HG03025 (cell line): ENCODE measurements around the gene ASB1.

Experiments used
- ATAC-seq: cut with Tn5 transposase; IDR thresholded peaks from one replicate; pipeline ENCODE4 v1.9.1; 2021; ENCODE audit warnings: mild to moderate bottlenecking, moderate library complexity; ENCODE audit not compliant: unreplicated experiment, low FRiP score

The ASB1 gene

DNA sequence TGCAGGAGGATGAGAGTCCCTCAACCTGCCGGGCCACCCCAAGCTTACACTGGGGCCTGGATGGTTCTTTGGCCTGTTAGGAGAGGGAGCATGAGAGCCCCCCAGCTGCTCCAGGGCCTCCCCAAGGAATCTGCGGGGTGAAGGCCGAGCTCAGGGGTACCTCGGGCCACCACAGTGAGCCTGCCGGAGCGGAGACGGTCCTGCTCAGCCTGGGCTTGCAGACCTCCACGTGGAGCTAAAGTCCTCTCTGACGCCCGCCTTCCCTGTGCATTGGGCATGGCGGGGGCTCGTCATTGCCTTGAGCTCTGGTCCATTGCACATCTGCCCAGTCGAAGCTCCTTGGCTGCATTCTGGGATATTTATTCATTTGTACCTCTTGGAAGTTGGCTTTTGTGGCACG, 62.7 kb downstream of the ASB1 start:
- no peak for ATAC-seq

DNA sequence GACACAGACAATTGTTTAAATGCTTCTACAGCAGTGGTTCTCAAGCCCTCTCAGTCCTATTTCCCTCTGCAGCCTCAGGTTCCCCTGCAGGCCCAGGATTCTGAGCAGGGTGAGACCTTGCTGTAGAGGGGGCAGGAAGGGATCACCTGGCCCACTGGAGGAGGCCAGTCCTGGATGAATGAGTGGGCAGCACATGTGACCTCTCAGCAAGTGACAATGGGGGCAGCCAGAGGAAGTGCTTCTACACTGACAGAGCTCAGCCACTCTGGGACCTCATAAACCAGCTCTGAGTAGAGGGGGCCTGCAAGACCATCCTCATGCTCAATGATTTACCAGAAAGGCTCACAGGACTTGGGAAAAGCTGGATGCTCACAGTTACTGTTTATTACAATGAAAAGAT, 63.2 kb downstream of the ASB1 start:
- no peak for ATAC-seq

DNA sequence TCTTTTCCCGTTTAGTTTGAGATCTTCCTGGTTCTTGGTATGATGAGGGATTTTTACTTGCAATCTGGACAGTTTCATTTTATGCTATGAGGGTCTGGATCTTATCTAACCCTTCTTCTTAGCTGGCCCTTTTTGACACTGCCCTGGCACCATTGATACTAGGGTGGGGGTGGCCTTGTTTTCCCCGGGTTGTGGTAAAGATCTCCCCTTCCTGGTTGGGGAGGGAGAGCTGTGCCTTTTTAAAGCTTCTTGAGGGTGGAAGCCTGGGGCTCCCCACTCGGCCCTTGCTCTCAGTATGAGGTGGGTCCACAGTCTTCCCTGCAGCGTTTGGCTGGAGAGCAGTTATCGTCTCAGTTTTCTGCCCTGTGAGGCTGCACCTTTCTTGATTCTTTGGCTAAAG, 66.1 kb downstream of the ASB1 start:
- ATAC-seq, result no peak

DNA sequence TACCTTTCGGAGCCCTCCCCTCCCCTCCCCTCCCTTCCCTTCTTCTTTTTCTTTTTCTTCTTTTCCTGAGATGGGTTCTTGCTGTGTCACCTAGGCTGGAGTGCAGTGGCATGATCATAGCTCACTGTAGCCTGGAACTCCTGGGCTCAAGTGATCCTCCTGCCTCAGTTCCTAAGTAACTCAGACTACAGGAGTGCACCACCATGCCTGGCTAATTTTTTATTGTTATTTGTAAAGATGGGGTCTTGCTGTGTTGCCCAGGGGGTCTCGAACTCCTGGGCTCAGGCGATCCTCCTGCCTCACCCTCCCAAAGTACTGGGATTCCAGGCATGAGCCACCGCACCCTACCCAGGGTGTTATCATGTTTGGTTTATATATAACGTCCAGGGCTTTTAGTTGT, 66.7 kb downstream of the ASB1 start:
- ATAC-seq, result no peak

DNA sequence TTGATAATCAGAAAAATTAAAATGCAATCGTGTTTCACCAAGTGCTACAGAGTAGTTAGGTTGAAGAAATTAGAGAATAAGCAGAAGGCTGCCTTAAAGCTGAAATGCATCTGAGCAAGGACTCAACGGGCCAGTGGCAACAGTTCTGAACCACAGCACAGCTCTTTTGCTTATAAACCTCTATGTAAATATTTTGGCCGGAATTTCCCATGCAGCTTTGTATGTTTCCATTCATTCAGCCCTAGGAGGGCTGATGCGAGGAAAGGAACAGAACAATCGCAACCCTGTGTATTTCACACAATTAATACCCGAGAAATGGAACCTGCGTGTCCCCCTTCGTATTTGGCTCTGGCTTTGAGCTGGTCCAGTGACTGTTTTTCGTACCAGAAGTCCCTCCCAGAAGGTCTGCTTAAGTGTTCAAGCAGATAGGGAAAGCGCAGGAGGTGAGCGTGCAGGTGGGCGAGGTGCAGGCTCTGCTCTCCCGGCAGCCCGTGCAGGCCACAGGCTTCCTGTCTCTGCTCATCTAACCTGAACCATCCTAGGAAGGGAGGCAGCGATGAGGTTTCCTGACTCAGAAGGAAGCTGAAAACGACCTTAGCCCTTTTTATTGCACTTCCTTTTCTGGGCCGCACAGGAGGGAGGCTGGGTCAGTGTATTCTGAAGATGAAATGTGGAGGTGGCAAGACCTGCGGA, 67.3 kb downstream of the ASB1 start:
- ATAC-seq, result no peak

DNA sequence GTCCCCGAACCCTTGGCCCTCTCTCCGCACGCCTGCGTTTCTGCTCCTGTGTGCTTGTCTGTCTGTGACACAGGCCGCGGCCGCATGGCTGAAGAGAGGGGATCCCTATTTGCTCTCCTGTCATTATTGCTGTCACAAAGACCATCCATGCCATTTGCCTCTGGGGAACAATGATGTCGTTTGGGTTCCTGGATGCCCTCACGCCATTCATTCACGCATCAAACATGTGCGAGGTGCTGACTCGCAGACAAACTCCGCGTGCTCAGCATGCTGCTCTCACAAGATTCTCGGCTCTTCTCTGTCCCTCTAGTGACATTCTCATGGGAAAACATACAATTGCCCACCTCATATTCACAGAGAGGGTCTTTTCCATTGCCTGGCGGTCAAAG, 67.8 kb downstream of the ASB1 start:
- ATAC-seq, result no peak

DNA sequence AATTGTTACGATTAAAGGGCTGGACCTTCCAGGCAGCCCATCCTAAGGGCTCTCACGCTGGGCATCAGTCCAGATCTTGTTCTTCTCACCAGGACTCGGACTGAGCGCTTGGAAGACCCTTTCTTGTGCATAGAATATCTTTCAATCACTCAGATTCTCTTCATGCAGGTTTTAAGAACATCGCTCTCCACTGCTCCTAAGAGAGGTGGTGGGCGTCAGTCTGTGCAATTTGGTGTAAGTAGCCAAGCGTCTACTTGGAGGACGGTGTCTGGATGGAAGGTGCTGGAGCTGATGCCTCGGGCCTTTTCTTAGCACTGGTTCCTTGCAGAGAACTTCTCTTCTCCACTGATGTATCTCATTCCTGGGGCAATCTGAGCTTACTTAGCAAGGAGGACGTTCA, 68.7 kb downstream of the ASB1 start:
- no peak for ATAC-seq

DNA sequence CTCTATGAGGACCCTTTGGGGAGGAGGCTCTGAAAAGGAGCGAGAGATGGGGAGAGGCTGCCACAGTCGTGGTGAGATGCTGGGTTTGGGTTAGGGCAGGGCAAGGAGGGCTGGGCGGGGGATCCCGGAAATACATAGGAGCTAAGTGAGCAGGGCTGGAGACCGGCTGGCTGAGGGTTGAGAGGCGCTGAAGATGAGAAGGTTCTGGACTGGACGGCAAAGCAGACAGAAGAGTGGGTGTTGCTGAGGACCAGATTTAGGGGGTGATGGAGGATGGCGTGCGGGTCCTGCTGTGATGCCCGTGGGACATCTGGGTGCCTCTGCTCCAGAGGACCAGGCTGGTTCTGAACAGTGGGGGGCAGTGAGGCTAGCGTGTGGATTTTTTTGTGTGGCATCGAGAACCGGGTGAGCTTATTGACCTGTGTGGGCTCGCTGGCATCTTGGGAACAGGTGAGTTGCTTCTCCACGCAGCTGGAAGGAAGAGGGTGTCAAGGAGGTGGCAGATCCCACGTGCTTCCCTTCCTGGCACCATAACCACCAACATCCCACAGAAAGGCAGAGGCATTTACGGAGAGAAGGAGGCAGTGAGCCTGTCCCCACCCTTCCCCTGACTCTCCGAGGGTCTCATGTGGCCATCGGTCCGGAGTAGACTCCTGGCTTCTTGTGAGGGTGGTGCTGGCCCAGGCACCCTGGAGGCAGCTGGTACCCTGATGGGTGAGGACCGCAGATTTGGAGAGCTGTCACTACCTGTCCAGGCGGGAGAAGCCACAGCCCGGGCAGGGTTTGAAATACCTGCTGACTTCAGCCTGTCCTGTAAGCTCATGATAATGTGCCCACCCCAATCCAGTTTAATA, 70.3 kb downstream of the ASB1 start:
- no peak for ATAC-seq

DNA sequence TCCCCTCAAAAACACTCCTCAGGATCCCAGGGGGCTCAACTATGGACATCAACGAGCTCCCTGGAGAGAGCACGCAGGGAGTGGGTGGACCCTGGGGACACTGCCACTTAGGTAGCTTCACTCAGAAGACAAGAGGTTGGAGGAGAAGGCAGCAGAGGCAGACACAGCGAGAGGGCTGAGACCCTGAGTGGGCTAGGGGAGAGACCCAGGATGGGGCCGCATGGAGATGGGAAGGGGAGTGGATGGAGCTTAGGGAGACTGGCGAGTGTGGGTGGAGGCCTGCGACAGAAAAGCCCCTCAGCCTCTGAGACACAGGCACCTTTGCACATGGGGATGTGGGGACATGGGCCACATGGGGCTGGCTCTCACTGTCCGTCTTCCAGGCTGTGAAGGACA, 70.9 kb downstream of the ASB1 start:
- no peak for ATAC-seq

DNA sequence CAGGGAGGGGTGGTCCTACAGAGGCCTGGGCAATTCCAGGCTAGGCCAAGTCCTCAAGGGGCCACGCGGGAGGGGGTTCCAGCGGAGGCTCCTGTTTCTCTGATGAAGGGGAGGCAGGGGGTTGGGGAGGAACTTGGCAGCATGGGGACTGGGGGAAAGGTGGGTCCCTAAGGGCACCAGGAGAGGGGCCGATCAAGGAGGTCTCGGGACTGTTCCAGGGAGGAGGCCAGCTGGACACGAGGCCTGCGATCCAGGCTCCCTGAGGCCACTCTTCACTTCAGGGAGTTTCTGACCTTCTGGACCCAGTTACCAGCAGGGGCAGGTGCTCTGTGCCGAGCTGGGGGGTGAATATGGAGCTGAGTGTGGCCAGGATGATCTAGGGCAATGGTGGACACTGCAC, 71.5 kb downstream of the ASB1 start:
- ATAC-seq, result no peak

DNA sequence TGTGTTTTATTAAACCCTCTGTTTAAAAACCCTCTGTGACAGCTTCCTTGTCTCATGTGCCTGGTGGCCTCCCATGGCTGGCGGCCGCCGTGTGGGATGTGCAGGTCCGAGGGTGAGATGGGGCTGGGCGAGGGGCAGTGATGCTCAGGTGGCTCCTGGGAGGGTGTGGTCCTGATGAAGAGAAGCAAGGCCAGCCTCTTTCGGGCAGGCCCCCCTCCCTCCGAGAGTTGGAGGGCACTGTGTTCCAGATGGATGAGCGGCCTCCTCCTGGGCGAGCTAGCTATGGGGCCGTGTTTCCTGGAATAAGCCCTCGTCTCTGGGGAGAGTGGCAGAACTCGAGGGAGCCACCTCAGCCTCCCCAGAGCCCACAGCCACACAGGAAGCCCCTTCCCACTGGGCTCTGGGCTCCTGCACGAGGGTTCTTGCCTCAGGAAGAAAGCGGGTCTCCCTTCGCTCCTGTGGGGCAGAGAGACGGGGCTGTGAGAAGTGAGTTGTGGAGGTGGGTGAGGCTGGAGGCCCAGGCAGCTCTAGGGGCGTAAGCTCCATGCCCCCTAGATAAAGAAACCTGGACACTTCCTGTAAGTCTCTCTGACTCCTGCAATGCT, 72.1 kb downstream of the ASB1 start:
- no peak for ATAC-seq

DNA sequence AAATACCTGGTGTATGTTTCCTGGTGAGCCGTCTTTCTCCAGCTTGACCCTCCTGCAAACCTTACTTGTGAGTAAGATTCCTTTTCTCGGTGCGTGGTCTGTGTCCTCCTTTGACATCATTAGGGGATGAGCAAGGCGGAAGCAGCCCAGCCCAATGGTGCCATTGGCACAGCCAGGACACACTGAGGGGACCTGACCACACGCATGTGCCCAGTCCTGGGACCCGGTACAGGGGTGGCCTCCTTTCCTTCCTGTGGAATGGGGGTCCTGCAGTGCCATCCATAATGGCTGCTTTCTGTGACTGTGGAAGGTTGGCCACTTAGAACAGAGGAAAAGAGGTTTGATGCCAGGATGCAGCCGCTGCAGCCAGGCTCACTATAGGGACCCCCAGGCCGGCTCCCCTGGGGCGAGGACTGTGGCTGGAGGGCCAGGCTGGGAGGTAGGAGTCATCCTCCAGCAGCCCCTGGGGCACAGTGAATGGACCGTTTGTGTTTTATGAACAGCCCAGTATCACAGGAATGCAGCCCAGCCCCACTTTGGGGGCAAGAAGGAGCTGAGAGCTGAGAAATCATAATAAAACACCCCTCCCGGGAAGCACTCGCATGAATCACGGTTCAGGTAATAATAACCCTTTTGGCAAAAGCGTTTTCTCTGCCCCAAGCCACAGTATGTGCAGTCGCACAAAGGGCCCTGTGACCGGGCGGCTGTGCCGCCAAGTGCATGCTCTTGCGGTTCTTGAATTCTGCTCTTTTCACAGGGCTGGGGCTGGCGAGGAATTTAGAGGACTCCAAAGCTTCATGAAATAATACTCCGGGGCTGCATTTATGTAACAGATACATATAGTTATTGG, 73.2 kb downstream of the ASB1 start:
- ATAC-seq, result no peak

DNA sequence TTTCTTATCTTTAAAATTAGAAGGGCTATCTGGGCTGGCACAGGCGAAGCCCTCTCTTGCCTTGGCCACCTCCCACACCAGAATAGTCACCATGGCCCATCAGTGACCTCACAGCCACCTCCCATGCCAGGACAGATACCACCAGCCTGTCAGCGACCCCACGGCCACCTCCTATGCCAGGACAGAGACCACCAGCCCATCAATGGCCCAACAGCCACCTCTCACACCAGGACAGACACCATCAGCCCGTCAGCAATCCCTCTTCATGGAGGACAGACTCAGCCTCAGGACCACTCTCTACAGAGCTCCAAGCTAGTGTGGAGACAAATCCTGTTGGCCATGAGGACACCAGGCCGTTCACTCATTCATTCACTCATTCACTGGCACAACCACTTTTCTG, 74.6 kb downstream of the ASB1 start:
- no peak for ATAC-seq
